Thoracic aorta (tissue), 2 donors: ENCODE results near the gene OR1K1. TPM values are rescaled to one million over a fixed set of nuclear protein-coding genes. Genes with fewer than 3 reads are reported as not detected.

Experiments
- ATAC-seq: fragments of 150-250 bp; one replicate; pipeline ENCODE4 v1.8.0; 2017; ENCODE audit warnings: low read depth; ENCODE audit not compliant: insufficient number of reproducible peaks, low FRiP score
- DNase-seq: peaks from one replicate; pipeline ENCODE4 v3.0.0-alpha.2; 2020; ENCODE audit warnings: low spot score
- H3K27ac ChIP-seq, 2 donors: fragments of 200-600 bp; sonication (generic); 1 replicate in 1 of 2; 2 replicates in 1 of 2; pipeline ENCODE4 v1.5.1; 2016; ENCODE audit warnings: mild to moderate bottlenecking in 2 of 2, moderate library complexity in 2 of 2
- H3K27me3 ChIP-seq: fragments of 200-600 bp; sonication (generic); replicated peaks from 2 replicates; pipeline ENCODE4 v1.6.0; 2016; ENCODE audit warnings: mild to moderate bottlenecking; ENCODE audit not compliant: insufficient read depth
- H3K36me3 ChIP-seq: fragments of 200-600 bp; sonication (generic); one replicate; pipeline ENCODE4 v1.5.1; 2016
- H3K4me1 ChIP-seq, 2 donors: fragments of 200-600 bp; sonication (generic); 1 replicate in 1 of 2; 2 replicates in 1 of 2; pipeline versions ENCODE4 v1.5.1 to v1.6.0; 2016; ENCODE audit warnings: low read depth in 2 of 2, mild to moderate bottlenecking in 1 of 2; ENCODE audit not compliant: control insufficient read depth in 1 of 2
- H3K4me3 ChIP-seq: fragments of 200-600 bp; sonication (generic); 2 replicates; pipeline ENCODE4 v1.5.1; 2016; ENCODE audit warnings: mild to moderate bottlenecking
- H3K9me3 ChIP-seq: fragments of 200-600 bp; sonication (generic); 2 replicates; pipeline ENCODE4 v1.5.1; 2016
- total RNA-seq, 2 donors: library from RNA; depleted of rRNA; stranded (reverse); fragments of >200 nt; gene quantifications; one replicate each; pipeline versions ENCODE4 v1.1.0 to v1.2.3, GENCODE V29; 2016
- TF ChIP-seq, protein P1 (sequence below): fragments of 200-600 bp; sonication (generic); IDR thresholded peaks from one replicate; pipeline ENCODE4 v1.5.1; 2019; ENCODE audit warnings: antibody characterized with exemption

Gene OR1K1
- total RNA-seq, 2 donors from 2014 or later: not detected

DNA sequence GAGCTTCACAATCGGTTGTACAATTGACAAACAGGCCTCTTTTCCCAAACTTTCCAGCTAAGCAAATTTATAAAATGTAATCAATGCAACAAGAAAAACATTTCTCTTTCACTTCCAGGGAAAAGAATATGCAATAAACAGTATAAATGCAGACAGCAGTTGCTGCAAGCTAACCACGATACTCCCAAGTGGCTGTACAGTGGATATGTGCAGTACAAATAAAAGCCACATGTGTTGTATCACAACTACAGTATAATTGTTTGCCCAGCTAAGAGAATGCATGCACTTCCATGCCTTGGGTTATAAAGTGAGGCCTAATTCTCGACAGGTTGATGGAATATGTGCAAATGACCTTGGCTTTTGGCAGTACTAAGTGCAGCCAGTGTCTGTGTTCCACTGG lies 45.2 kb downstream of the OR1K1 start:
- no peaks in the 10 kb centered on the region for H3K4me1 ChIP-seq
- peaks cover 9% of the 10 kb centered on the region for H3K36me3 ChIP-seq

DNA sequence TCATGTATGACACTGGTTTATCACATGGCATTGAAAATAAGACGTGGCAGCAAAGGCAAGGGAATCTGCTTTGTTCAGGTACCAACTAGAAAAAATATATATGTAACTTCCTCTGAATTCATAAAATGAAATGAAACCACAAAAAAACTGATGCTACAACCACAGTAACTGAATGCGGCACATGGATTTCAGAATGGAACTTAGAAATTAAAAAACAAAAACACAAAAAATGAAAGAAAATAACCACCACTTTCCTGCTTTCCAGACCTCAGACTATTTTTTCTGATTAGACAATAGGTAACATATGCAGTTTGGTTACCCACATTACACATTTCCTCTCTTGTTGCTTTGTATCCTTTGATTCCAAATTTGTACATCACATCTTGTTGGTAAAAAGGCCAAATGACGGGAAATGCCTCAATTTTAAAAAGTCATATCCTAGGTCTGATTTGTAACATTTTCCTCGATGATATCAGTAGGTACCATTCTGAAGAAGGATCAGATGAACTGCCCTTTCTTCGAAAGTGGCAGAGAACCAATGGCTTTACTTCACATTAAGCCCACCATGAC lies 46.5 kb downstream of the OR1K1 start:
- no peak for DNase-seq
- H3K36me3 ChIP-seq: peaks cover 16% of the 10 kb centered on the region

More for the DNA sequence above, 45.2 kb downstream of the OR1K1 start:
- TF ChIP-seq, protein P1, sequence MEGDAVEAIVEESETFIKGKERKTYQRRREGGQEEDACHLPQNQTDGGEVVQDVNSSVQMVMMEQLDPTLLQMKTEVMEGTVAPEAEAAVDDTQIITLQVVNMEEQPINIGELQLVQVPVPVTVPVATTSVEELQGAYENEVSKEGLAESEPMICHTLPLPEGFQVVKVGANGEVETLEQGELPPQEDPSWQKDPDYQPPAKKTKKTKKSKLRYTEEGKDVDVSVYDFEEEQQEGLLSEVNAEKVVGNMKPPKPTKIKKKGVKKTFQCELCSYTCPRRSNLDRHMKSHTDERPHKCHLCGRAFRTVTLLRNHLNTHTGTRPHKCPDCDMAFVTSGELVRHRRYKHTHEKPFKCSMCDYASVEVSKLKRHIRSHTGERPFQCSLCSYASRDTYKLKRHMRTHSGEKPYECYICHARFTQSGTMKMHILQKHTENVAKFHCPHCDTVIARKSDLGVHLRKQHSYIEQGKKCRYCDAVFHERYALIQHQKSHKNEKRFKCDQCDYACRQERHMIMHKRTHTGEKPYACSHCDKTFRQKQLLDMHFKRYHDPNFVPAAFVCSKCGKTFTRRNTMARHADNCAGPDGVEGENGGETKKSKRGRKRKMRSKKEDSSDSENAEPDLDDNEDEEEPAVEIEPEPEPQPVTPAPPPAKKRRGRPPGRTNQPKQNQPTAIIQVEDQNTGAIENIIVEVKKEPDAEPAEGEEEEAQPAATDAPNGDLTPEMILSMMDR: no peak
- no peak overlapping the region for H3K4me3 ChIP-seq
- no peak overlapping the region for H3K27ac ChIP-seq
- no peaks in the 10 kb centered on the region for H3K27me3 ChIP-seq
- no peaks in the 10 kb centered on the region for H3K9me3 ChIP-seq
- ATAC-seq (no peak), DNase-seq (no peak)

DNA sequence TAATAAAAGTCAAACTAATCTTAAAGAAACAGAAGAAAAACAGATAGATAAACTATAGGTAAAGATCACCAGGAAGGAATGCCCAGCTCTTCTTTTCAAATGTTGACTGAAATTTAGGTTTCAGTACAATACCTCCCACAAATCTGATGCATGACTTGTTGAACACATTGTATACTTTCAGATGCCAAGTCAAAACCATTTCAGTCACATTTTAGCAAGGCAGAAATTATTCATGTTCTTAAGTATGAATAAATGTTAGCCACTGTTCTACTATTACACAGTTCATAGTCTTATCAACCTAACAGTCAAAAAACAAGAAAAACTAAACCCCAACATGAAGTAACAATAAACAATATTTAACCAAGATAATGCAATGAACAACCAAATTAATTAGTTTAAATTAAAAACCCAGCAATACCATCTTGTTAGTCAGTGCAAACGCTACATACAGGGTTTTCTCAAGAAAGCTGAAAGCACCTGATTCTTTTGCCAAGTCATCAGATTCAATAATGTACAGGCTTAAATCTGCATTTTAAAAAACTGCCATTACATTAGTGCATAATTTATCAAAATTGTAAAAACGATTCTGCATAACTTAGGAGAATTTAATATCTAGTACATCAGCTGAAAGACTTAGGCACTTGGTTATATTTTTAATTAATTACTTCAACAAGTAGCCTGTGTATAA lies 48.5 kb downstream of the OR1K1 start:
- Histone ChIP-seq H3K36me3 (peaks cover 17% of the 10 kb centered on the region), H3K27me3 (no peaks in the 10 kb centered on the region)

More for the DNA sequence above, 46.5 kb downstream of the OR1K1 start:
- ATAC-seq: no peak
- Histone ChIP-seq H3K4me3 (no peak overlapping the region), H3K9me3 (no peaks in the 10 kb centered on the region), H3K27ac (no peak overlapping the region), H3K4me1 (no peaks in the 10 kb centered on the region), H3K27me3 (no peaks in the 10 kb centered on the region)
- TF ChIP-seq, protein P1: no peak

More for the DNA sequence above, 48.5 kb downstream of the OR1K1 start:
- Histone ChIP-seq H3K27ac (no peak overlapping the region), H3K4me1 (no peaks in the 10 kb centered on the region), H3K4me3 (no peak overlapping the region), H3K9me3 (no peaks in the 10 kb centered on the region)
- ATAC-seq (no peak), DNase-seq (no peak)
- TF ChIP-seq, protein P1: no peak

Other genes with a start within 250 kb of the OR1K1 start
- gene OR1N2, start 247.0 kb upstream of the OR1K1 start, total RNA-seq: 1 to 10 TPM in 1 of 2 donors, not detected in 1; 1.1 TPM
- not detected for gene OR1L8, start 216.7 kb upstream of the OR1K1 start, total RNA-seq
- gene OR1Q1, start 185.4 kb upstream of the OR1K1 start, total RNA-seq: not detected
- not detected for gene OR1B1, start 142.5 kb upstream of the OR1K1 start, total RNA-seq
- not detected for gene OR1L1, start 138.4 kb upstream of the OR1K1 start, total RNA-seq
- not detected for gene OR1L3, start 125.0 kb upstream of the OR1K1 start, total RNA-seq
- gene OR1L4, start 76.1 kb upstream of the OR1K1 start, total RNA-seq: not detected
- not detected for gene OR1L6, start 57.8 kb upstream of the OR1K1 start, total RNA-seq
- gene OR5C1, start 11.2 kb upstream of the OR1K1 start, total RNA-seq: not detected
- 10 to 100 TPM; 20.0 to 22.2 TPM for gene PDCL, start 28.5 kb downstream of the OR1K1 start, total RNA-seq
- gene RC3H2, start 105.2 kb downstream of the OR1K1 start, total RNA-seq: 10 to 100 TPM; 45.9 to 49.5 TPM
- gene ZBTB6, start 113.2 kb downstream of the OR1K1 start, total RNA-seq: 1 to 10 TPM; 6.2 to 8.0 TPM
- gene ZBTB26, start 131.4 kb downstream of the OR1K1 start, total RNA-seq: 1 to 10 TPM; 4.9 to 8.3 TPM
- gene RABGAP1, start 140.9 kb downstream of the OR1K1 start, total RNA-seq: 10 to 100 TPM; 84.7 to 91.7 TPM
- 1 to 10 TPM in 1 of 2 donors, not detected in 1; 6.4 TPM for gene GPR21, start 233.5 kb downstream of the OR1K1 start, total RNA-seq